HG03342 (cell line): ENCODE results near the gene ADAMTS2.

Source experiments
- ATAC-seq: cut with Tn5 transposase; IDR thresholded peaks from one replicate; pipeline ENCODE4 v1.9.1; 2021; ENCODE audit warnings: mild to moderate bottlenecking, moderate library complexity; ENCODE audit not compliant: unreplicated experiment

Gene ADAMTS2

GRCh38 chr5:179132586-179133355, 212.5 kb downstream of the ADAMTS2 start:
- no peak for ATAC-seq

GRCh38 chr5:179131886-179132585, 213.2 kb downstream of the ADAMTS2 start:
- ATAC-seq: no peak

- no peak for ATAC-seq
Measured at GRCh38 chr5:179131321-179131835, 213.9 kb downstream of the ADAMTS2 start.

GRCh38 chr5:179130101-179130681, 215.1 kb downstream of the ADAMTS2 start:
- ATAC-seq: no peak

- no peak for ATAC-seq
Measured at GRCh38 chr5:179129607-179130071, 215.6 kb downstream of the ADAMTS2 start.

- no peak for ATAC-seq
Measured at GRCh38 chr5:179128976-179129375, 216.3 kb downstream of the ADAMTS2 start.

GRCh38 chr5:179128041-179128365, 217.3 kb downstream of the ADAMTS2 start:
- ATAC-seq: no peak

- ATAC-seq: no peak
Measured at GRCh38 chr5:179127136-179128040, 217.9 kb downstream of the ADAMTS2 start.

GRCh38 chr5:179126506-179126991, 218.7 kb downstream of the ADAMTS2 start:
- no peak for ATAC-seq

GRCh38 chr5:179125789-179126505, 219.3 kb downstream of the ADAMTS2 start:
- ATAC-seq: no peak

GRCh38 chr5:179124853-179125788, 220.1 kb downstream of the ADAMTS2 start:
- no peak for ATAC-seq

GRCh38 chr5:179124273-179124852, 220.9 kb downstream of the ADAMTS2 start:
- ATAC-seq: no peak

GRCh38 chr5:179123491-179124272, 221.6 kb downstream of the ADAMTS2 start:
- ATAC-seq: no peak

- ATAC-seq: no peak
Measured at GRCh38 chr5:179123109-179123426, 222.2 kb downstream of the ADAMTS2 start.

GRCh38 chr5:179122411-179123108, 222.7 kb downstream of the ADAMTS2 start:
- ATAC-seq: no peak

GRCh38 chr5:179121667-179122111, 223.6 kb downstream of the ADAMTS2 start:
- no peak for ATAC-seq
